HG03558 (cell line): Measurements from ENCODE around the gene PPP6R1.

Experiments
- ATAC-seq: cut with Tn5 transposase; IDR thresholded peaks from one replicate; pipeline ENCODE4 v1.9.1; 2021; ENCODE audit warnings: moderate number of reproducible peaks; ENCODE audit not compliant: unreplicated experiment; ENCODE audit errors: extremely low read depth

Gene PPP6R1

GRCh38 chr19:55261671-55262126 lies 2.9 kb upstream of the PPP6R1 start:
- no peak for ATAC-seq

DNA sequence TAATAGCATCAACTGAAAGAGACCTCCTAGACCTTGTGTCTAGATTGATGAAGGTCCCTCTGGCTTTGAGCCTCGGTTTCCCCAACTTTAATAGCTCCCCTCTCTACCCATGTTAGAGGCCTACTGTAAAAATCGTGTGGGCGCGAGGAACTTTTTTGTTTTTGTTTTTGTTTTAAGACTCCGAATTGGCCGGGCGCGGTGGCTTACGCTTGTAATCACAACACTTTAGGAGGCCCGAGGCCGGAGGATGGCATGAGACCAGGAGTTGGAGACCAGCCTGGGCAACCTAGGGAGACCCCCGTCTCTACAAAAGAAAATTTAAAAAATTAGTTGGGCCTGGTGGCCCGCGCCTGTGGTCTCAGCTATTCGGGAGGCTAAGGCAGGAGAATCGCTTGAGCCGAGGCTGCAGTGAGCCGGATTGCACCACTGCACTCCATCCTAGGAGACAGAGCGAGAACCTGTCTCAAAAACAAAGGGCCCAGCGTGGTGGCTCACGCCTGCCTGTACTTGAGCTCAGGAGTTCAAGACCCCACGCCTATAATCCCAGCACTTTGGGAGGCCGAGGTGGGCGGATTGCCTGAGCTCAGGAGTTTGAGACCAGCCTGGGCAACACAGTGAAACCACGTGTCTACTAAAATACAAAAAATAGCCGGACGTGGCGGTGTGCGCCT lies 858 bp upstream of the PPP6R1 start:
- no peak for ATAC-seq

DNA sequence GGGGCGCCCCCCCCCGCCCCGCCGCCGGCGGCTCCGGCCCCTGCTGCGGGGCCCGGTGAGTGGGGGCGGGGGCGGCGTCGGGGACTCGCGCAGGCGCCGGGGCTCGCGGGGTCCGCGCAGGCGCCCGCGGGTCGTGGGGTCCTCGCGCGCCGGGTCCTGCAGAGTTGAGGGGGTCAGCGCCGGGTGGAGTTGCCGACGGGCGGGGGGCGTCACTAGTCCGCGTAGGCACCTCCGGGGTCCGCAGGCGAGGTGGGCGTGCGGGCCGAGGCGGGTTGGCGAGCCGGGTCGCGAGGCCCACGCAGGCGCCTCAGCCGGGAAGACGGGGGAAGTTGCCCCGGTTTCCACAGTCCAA lies 365 bp downstream of the PPP6R1 start:
- ATAC-seq, result peak; percentile 2

- no peak for ATAC-seq
These were observed 1.1 kb downstream of the PPP6R1 start for GRCh38 chr19:55257461-55258420.

DNA sequence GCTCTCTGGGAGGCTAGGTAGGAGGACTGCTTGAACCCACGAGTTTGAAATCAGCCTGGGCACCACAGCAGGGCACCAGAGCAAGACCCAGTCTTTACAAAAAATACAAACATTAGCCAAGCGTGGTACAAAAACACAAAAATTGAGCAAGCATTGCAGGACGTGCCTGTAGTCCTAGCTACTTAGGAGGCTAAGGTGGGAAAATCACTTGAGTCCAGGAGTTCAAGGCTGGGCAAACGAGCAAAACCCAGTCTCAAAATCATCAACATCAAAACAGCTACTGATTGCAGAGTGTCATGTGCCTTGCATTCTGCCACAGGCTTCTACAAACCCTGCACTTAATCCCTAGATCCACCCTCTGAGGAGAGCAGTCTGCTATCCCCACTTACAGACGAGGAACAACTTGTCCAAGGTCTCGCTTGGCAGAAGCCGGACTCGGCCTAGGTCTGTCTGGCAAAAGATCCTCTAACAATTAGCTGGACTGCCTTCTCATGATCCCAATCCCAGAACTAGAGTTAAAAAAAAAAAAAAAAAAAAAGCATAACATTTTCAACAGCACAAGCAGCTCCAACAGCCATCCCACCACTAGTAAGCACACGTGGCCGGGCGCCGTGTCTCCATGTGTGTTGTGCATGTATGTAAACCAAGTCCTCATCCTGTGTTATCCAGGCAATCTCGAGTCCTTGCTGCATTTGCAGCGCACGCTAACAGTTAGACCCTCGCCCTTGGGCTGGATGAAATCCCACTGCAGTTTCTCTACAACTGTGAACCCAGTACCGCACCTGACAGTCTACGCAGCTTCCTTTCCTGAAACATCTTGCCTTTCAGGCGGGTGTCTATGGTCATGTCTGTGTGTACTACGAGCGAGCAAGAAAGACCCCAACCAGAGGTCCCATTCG lies 2.0 kb downstream of the PPP6R1 start:
- ATAC-seq, result no peak

- no peak for ATAC-seq
These were observed 3.0 kb downstream of the PPP6R1 start for GRCh38 chr19:55255618-55256423.

GRCh38 chr19:55254625-55254977 lies 4.2 kb downstream of the PPP6R1 start:
- ATAC-seq, result no peak

DNA sequence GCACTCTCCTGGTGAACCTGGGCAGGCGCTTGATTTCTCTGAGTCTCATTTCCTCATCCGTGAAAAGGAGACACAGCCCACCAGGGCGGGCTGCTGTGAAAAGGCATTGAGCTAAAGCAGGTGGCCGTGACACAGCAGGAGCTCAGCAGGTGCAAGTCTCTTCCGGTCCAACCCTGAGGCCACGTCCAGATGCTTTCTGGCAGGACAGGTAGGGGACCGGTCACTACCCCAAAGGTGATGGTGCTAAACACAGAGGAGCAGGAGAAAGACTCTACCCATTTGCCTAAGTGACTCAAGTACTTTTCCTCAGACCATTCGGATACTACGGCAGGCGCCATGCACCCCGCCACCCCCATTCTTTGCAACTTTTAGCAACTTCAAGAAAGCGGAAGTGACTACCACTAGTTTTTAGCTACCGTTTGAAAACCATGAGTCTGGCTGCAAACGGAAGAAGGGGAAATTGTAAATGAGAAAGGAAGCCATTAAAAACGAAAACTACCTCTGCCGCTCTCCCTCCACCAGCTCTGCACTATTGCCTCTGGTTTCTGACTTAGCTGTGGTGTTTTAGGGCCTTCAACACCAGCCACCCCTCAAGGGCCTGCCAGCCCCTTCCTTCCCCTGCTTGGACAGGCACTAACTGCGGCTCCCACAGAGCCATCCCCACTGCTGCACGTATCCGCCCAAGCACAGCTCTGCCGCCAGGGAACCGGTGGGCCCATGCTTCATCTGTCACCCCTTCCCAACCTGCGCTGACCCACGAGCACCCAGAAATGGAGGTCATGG lies 4.8 kb downstream of the PPP6R1 start:
- ATAC-seq, result peak; percentile 28

DNA sequence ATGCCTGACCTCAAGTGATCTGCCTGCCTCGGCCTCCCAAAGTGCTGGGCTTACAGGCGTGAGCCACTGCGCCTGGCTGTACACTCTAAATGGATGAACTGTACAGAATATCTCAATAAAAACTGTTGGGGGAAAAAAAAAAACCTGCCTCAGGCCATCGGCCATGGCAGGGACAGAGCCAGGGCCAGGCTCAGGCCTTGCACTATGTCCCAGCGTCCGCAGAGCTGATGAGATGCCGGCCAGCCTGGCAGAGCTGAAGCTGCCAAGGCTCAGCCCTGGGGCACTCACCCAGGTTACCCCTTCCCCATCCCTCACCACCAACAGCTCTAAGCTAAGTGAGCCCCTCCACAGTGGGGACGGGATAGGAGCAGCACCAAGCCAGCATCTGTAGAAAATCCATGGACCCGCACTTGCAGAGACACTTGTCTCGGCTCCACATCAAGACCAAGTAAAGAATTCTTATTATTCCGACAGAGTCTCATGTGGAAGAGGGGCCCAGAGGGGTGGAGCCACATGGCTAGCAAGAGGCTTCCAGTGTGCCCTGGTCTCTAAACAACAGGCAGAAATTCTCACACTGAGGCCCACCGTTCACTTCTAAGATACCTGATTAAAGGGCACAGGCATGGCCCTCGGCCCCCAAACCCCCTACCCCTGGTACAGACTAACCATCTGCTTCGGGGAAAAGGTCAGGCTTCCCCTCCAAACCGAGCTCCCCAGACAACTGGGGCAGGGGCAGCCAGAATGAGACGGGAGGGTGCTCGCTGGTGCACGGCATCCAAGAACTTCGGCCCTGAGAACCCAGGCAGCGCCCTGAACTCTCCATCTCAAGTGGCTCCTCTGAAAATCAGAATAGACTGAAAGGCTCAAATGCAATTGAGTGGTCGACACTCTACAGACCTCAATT lies 5.8 kb downstream of the PPP6R1 start:
- ATAC-seq, result no peak

DNA sequence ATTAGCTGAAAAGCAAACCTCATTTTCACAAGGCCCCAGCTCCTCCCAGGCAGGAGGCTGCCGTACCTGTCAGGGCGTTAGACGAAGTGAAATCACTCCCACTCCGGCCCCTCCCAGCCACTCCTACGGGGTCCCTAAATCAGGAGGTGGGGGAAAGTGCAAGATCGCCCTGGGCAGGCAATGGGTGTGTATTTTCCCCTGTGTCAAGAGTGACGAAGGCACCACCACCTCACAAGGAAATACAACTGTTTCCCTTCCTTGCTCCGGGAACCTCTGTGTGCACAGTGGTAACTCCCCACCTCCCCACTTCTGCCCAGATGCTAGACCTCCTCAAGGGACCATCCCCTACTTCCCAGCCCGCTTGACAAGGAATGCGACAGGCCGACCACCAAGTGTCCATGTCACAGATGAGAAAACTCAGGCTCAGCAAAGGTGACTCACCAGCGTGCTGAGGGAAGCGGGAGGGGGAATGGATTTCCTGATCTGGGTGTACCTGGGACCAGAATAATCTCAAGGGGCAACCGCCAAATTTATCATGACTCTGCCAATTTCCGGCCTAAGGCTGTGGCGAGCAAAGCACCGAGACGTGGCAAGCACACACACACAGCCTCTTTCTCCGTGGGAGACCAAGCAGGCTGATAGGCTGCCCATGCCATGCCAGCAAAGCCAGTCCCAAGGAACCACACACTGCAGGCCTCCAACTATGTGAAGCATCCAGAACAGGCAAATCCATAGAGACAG lies 7.3 kb downstream of the PPP6R1 start:
- no peak for ATAC-seq

DNA sequence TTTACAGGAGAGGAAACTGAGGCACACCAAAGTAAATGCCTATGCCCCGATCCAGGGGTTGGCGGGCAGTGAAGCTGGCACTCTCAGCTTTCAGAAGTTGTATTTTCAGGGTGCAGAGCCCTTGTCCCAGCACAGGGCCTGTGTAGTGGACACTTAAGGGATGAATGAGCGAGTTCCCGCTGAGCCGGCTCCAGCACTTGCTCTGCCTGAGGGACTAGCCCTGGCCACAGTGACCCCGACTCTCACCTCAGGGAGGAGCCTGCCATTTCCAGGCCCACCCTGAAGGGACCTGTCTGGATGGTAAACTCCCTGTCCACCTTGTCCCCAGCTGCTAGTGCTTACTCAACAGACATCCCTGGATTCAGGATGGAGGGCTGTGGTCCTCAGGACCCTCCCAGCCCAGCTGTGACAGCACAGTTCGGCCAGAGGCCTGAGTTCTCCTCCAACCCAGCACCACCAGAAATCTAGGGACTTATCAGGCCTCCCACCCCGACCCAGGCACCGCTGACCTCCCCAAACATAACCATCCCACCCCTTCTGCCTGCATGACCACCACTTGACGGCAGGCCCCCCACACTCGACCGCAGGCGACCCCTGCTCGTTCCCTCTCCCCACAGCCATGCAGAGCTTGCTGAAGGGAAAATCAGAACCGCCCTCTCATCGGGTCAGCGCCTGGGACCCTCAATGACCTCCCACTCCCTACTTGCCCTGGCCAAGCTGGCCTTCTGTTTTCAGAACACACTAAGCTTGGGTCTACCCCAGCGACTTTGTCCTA lies 8.4 kb downstream of the PPP6R1 start:
- no peak for ATAC-seq

DNA sequence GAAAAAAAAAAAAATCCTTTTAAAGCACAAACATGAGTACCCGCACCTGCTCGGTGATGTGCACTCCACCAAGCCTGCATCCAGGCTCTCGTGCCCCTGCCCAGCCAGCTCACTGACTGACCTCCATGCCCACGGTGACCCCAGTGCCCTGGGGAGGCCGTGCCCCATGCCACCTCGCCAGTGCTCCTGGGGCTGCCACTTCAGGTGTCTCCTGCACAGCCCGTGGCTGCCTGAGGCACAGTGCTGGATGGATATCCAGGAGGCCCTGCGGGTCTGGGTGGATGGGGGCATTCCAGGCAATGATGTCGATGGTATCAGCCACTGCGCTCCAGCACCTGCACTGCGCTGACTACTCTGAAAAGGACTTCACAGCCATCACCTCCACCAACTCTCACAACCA lies 9.0 kb downstream of the PPP6R1 start:
- no peak for ATAC-seq

DNA sequence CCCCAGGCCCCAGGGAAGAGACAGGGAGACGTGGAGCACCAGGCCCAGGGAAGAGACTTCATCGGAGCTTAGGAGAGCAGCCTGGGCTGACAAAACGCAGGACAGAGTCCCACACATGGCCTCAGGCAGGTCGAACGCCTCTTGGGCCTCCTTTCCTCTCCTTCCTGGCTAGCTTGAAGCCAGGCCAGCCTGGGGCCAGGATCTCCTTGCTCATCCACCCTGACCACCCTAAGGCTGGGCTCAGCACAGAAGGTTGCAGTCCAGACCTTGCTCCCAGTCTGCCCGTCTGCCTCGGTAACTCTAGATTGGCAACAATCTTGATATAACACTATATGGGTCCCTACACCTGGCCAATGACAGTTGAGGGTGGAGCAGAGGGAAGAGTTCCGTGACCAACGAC lies 10.1 kb downstream of the PPP6R1 start:
- ATAC-seq, result no peak

DNA sequence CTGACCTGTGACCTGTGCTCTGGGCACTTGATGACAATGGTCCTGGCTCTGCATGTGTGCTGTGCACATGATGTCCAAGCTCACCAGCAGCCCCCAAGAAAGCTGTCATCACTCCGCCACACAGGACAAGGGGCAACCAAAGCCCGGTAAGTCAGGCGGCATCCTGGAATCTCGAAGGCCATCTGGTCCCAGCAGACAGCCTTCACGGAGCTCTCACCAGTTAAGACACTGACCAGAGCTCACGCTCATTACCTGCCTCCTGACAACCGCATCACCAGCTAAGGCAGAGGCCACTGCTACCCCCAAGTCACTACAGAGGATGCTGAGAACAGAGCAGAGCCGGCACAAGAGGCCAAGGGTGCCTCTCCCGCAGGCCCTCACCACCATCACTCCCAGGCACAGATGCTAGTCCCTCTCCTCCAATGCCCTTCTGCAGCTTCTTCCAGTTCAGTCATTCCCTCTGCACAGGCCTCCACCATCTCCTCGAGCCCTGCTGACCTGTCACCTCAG lies 10.6 kb downstream of the PPP6R1 start:
- no peak for ATAC-seq

DNA sequence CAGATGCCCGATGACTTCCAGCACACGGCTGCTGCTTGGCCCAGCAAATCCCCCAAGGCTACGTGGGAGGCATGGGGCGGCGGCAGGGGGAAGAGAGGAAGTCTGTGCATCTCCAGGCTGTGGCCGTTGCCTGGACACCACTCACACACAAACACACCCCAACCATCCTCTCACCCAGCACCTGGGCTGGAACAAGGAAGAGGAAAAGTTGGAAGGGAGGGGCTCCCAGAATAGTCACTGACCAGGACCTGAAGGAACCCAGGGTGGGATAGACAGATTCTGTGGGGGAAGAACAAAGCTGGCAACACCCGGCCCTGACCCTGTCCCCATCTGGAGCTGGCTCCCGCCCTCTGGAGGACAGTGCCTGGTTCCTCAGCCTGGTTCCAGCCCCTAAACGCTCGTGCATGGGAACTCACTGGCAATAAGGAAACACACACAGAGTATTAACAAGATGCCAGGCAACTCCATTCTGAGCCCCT lies 11.2 kb downstream of the PPP6R1 start:
- no peak for ATAC-seq
